22Rv1 (cell line): ENCODE data around the gene RNF41.

Source experiments
- H3K27ac ChIP-seq: fragments of 450-650 bp; 2 replicates; pipeline ENCODE4 v1.5.1; 2017
- ZFX ChIP-seq: fragments of 450-650 bp; IDR thresholded peaks from 2 replicates; pipeline ENCODE4 v1.6.1; 2017; ENCODE audit warnings: antibody characterized with exemption, borderline replicate concordance
- TF ChIP-seq, protein P1 (sequence below): fragments of 450-650 bp; IDR thresholded peaks from 2 replicates; pipeline ENCODE4 v1.5.1; 2017; ENCODE audit warnings: mild to moderate bottlenecking

RNF41 gene

DNA sequence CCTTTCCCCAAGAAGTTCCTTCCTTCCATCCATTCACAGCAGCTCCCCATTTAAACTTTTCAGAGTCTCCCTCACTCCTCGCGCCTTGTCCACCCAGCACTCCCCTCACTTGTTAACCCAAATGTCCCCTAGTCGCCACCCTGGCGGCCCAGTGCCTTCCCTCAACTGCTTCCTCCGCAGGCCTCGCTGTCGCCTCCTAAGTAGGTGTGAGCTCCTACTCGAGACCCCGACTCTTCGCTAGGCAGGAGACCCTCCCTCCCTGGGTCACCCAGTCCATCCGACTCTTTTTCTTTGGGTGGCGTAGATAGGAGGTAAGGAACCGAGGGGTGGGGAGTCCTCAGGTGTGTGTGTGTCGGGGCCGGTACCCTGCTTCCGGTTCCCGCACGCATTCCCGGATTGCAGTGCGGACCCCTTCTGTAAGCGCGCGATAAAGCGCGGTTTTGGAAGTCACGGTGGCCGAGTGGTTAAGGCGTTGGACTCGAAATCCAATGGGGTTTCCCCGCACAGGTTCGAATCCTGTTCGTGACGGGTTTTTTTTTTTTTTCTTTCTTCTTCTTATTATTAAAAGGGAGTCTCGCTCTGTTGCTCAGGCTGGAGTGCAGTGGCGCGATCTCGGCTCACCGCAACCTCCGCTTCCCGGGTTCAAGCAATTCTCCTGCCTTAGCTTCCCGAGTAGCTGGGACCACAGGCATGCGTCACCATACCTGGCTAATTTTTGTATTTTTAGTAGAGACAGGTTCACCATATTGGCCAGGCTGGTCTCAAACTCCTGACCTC is 31.6 kb downstream of the RNF41 start:
- TF ChIP-seq, protein P1, sequence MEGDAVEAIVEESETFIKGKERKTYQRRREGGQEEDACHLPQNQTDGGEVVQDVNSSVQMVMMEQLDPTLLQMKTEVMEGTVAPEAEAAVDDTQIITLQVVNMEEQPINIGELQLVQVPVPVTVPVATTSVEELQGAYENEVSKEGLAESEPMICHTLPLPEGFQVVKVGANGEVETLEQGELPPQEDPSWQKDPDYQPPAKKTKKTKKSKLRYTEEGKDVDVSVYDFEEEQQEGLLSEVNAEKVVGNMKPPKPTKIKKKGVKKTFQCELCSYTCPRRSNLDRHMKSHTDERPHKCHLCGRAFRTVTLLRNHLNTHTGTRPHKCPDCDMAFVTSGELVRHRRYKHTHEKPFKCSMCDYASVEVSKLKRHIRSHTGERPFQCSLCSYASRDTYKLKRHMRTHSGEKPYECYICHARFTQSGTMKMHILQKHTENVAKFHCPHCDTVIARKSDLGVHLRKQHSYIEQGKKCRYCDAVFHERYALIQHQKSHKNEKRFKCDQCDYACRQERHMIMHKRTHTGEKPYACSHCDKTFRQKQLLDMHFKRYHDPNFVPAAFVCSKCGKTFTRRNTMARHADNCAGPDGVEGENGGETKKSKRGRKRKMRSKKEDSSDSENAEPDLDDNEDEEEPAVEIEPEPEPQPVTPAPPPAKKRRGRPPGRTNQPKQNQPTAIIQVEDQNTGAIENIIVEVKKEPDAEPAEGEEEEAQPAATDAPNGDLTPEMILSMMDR = no peak
- TF ChIP-seq ZFX = no peak
- peak overlapping the region; percentile 96 for H3K27ac ChIP-seq

DNA sequence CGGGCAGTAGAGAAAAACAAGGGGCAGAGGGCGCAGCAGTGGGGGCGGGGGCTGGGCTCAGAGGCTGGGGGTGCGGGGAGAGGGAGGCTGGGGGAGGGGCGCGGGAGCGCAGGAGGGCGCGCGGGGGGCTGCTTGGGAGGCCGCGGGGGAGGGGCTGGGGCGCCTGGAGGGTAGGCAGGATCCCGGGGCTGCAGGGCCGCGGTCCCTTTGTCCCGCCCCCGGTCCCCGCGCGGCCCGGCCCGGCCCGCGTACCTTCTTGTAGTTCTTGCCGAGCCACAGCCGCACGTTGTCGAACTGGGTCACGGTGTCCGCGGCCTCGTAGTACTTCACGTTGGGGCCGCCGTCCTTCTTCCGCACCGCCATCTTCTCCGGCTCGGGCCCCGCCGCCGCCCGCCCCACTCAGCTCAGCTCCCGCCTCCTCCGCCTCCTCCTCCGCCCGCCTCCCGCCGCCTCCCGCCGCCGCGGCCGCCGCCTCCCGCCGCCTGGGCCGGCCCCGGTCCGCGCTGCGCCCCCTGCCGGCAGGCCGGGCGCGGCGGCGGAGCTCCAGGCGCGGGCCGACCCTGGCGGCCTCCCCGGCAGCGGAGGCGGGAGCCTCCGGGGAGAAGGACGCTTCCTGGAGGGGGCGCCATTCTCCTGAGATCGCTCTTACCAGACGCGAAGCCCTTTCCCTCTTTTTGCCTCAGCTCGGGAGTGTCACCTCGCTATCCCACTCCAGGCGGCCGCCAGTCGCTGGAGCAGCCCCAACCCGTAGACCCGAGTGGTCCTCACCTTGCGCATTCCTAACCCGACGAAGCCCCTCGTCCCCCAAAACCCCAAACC is 32.4 kb downstream of the RNF41 start, which contains the start of gene SMARCC2:
Gene SMARCC2 (minus strand): TSS at position 385 of the 819 bp plus-strand sequence. CDS start 22 bp downstream, at position 363.
- H3K27ac ChIP-seq = peak within 1 kb of the TSS; percentile 96
- TF ChIP-seq, protein P1 = peak; percentile 100
- no peak for TF ChIP-seq ZFX

DNA sequence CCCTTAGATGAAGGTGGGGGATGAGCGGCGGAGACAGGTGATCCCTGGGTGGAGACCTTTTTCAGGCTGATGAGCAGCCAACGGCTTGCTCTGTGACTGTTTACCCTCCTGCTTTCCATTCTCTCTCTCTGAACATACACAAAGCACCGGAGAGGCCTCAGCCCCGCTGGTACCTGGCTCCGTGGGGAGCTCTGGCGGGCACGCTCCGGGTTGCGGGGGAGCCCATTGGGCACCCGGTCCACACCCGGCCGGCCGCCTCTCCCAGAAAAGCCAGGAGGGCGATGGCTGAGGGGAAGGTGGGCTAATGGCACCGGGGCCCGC is 33.0 kb downstream of the RNF41 start:
- TF ChIP-seq, protein P1 = no peak
- no peak for TF ChIP-seq ZFX
- peak overlapping the region; percentile 96 for H3K27ac ChIP-seq

DNA sequence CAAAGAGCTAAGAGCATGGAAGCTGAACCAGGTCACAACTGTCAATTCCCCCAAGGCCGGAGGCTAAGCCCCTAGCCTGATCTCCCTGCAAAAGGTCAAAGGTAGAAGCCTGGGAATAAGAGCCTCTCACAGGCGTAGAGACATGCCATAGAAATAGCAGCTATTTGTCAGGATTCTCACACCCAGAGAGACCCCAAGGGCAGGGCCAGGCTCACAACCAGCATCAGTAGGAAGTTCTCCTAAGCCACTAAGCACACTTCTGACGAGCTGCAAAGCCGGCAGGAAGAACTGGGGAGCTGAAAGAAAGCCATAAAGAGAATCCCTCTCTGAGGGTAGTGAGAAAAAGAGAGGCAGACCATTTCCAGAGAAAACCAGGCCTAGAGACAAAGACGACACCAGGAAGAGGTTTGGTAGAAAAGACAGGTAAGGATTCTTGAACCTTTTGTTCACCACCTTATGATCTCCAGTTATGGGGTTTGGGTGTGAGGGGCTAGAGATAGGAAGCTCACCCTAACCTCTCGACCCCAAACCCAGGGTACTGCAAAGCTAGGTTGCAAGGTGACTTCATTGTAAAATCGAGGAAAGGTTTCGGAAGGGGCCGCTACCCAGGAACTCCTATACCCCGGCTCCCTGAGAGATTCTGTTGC is 33.5 kb downstream of the RNF41 start:
- TF ChIP-seq, protein P1 = no peak
- no peak for TF ChIP-seq ZFX
- H3K27ac ChIP-seq = peak overlapping the region; percentile 96

DNA sequence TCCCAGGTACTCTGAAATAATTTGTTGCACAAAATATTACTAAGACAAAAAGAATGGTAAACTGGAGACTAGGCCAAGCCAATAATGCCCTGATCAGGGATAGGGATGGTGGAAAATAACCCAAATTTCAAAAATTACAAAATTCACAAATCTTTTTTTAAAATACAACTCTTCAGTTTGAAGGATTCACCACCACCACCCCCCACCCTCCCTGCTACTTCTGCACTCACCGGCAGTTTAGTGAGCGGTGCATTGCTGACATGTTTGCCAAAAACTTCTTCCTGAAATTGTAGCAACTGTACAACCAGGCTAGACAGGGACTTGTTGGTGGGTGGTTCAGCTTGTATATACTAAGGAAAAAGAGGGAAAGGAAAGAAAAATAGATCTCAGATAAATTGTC is 34.8 kb downstream of the RNF41 start:
- H3K27ac ChIP-seq = peak overlapping the region; percentile 96; the same call in 1 of the 2 replicates
- TF ChIP-seq, protein P1 = no peak
- no peak for TF ChIP-seq ZFX

DNA sequence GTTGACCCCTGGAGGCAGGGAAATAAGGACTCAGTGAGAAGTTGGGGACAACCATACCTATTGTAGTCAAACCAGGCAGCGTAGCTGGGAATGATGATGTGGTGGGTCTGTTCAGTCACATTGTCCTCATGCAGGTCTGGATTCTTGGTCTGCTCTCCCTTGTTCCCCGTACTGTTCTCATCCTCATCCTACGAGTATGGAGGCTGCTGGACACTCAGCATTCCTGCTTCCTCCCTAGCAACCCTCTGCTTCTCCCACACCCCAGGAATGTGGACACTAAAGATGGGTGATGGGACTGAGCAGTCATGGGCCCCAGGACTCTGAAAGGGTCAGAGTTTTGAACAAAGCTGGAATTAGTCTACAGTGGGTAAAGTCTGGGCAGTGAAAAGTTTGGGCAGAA is 43.4 kb downstream of the RNF41 start:
- TF ChIP-seq, protein P1 = no peak
- TF ChIP-seq ZFX = no peak
- H3K27ac ChIP-seq = no peak overlapping the region

DNA sequence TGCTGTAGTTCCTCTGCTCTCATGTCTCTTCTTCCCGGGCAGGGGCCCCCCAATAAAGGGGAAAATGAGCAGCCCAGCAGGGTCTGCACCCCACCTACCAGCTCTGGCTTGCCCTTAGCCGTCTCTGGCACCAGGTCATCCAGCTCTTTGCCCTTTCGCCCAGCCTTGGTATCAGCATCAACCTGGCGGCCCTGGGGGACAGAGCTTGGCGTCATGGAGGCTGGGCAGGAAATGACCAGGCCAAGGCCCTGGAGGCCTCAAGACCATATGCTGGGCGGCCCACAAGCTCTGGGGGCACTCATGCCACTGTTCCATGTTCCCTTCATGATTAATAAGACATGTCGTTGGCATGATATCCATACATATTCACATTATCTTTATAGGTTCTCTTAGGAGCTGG is 48.9 kb downstream of the RNF41 start:
- no peak for TF ChIP-seq ZFX
- TF ChIP-seq, protein P1 = no peak
- H3K27ac ChIP-seq = no peak overlapping the region
